NCI-H2081 treated with DMSO at 0.1 percent for 48 hours (cell line): Measurements from ENCODE around the gene MCRS1.
"Not testable (repeated sequence)": the region's sequence is repeated elsewhere in the genome, so short reads cannot be mapped to it uniquely, and the experiment has no call there.

Experiments used
- DNase-seq: peaks from one replicate; lab custom pipeline; 2025; lab: John Stamatoyannopoulos, UW

Gene MCRS1

DNA sequence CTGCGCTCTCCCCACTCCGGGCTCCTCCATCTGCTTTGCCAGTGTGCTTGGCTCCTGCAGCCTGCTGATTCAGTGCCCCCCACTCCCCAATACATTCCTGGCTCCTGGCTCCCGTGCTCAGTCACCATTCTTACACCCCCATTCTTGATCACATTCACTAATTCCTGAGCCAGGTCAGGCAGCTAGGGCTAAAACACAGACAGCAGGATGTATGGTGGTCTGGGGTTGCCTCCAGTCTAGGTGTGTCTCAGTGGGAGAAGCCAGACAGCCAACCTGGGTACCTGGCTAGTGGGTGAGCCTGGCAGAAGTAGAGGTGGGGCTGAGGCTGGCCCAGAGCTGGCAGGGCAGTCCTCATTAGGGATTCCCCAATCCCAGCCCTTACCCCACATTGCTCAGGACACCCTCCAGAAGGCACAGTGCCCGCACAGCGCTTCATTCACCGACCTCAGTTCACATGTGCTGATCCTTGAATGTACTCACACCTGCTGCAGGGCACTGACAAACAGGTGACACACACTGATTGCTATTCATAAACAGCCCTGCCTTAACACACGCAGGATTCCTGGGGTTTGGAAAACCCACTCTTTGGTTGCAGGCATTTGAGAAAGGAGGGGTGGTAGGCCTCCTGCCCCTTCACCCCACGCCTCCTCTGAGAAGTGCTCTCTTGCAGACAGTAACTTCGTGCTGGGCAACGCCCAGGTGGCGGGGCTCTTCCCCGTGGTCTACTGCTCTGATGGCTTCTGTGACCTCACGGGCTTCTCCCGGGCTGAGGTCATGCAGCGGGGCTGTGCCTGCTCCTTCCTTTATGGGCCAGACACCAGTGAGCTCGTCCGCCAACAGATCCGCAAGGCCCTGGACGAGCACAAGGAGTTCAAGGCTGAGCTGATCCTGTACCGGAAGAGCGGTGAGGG lies 27.5 kb downstream of the MCRS1 start:
- DNase-seq, result no peak

DNA sequence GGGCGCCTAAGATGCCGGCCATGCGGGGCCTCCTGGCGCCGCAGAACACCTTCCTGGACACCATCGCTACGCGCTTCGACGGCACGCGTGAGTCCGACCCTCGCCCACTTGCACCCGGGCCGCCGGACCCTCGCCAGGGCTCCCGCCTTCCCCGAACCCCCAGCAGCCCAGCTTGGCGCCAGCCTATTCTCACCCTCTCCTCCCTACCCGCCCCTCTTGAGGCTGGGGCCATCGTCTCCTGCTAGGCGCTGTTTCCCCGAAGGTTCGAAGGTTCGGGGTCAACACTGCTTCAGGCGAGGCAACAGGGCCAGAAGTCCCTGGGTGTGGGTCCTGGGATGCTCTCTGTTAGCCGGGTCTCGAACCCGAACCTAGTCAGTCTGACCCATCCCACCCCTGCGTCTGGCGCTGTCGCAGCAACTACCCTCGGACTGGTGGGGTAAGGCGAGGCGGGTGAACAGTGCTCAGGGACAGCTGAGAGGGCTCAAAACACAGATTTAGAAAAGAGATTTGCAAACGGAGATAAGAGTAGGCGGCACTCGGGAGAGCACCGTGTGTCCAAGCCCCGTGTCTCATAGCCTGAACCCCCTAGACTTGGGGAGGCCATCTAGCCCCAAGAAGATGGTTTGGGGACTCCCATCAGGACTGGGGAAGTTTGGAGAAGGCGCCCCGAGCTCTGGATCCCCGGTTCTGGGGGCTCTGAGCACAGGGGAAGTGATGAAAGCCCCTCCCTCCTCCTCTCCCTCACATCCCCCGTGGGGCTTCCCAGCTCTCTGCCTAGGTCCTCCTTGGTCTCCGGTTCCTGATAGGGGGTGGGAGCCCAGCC lies 28.3 kb downstream of the MCRS1 start:
- DNase-seq, result no peak

DNA sequence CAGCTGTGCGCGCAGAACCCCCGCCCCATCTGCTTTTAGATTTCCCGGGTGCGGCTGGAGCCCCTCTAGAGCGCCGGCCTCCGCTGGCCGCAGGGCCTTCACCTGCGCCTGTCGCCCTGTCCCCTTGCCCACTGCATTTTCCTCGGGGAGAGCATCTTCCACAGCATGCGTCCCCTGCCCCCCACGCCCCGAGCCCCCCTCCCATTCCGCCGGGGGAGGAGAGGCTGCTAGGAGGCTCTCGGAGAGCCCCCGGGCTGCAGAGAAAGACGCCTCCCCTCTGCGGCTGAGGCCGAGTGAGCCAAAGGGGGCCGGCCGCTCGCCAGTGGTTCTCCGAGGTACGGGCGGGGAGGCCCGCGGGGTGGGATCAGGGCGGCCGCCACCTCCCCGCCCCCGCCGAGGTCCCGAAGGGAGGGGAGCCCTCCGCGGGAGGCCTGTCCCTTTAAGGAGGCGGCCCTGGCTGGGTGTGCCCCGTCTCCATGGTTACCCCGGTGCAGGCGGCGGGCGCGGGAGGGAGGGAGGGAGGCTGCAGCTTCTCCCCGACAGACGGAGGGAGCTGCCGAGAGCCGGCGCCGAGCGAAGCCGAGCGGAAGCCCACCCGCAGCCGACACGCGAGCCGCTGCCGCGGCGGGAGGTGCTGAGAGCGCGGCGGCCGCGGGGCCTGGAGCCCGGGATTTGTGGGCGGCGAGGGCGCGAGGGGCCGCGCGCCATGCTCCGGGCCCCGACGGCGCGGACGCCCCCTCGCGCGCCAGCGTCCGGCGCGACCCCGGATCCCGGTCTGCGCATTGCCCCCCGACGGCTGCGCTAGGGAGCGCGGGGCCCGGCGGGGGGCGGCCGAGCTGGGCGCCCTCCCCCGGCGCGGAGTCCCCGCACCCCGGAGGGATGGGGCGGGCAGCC lies 29.2 kb downstream of the MCRS1 start, which contains the start of gene KCNH3:
KCNH3 (plus strand) TSS at position 521 of the 894 bp plus-strand sequence. CDS start 387 bp downstream, outside the sequence.
- DNase-seq, result no peak

DNA sequence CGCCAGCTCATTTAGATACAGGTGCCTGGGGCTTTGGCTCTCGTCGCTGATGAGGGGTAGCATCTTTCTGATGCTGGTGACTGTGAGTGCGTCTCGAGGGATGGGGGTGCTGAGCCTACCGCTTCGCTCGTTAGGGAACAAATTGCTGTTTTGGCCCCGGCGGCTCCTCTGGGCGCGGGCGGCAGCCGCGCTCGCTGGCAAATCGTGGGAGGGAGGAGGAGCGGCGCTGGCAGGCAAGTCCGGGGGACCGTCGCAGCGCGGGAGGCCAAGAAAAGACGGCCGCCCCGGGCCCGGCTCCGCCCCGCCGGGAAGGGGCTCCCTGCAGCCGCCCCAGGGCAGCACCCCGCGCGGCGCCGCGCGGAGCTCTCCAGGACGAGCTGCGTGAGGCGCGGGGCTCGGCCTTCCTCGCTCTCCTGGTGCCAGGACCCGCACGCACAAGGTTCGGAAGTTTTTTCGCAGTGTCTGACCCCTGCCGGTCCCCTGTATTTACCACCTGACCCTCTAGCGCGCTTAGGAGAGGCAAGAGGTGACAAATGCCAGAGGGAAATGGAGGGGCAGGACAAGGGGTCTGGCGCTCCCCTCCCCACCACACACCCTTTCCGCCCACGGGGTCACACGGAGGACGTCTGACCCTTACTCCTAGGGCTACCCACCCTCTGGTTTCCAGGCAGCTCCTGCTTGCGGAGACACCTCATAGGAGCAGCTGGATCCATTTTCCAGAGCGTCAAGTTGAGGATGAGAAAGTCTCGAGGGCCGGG lies 30.0 kb downstream of the MCRS1 start:
- no peak for DNase-seq

DNA sequence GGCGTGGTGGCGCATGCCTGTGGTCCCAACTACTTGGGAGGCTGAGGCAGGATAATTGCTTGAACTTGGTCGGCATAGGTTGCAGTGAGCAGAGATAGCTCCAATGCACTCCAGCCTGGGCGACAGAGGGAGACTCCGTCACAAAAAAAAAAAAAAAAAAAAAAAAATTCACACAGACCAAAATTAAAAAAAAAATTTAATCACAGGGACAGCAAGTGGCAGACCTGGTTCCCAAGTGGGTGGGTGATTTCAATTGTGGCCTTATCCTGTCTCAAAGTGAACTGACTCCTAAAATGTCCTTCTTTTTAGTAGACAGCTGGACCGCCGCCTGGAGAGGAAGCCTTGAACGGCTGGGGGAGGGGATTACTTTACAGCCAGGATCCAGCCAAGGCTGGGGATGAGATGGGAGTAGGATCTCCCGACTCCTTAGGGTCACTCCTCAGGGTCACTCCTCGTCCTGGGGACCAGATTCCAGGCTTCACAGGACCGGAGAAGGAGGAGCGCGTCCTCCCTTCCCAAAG lies 30.7 kb downstream of the MCRS1 start:
- no peak for DNase-seq

DNA sequence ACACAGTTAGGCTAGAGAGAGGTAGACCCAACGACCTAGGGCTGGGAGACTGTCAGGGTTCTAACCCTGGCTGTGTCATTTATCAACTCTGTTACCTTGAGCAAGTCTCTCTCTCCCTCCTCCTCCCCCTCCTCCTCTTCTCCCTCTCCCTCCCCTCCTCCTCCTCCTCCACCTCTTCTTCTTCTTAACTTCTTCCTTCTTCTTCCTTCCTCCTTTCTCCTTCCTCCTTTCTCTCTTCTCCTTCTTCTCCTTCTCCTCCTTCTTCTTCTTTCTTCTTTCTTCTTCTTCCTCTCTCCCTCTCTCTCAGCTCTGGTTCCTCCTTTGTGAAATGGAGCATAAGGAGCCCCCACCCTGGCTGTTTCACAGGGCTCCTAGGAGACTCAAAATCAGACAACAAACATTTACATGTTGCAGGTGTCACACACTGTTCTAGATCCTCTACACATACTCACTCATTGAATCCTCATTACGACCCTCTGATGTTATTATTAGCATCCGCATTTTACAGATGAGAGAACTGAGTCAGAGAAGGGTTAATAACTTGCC lies 31.3 kb downstream of the MCRS1 start:
- DNase-seq, result no peak

DNA sequence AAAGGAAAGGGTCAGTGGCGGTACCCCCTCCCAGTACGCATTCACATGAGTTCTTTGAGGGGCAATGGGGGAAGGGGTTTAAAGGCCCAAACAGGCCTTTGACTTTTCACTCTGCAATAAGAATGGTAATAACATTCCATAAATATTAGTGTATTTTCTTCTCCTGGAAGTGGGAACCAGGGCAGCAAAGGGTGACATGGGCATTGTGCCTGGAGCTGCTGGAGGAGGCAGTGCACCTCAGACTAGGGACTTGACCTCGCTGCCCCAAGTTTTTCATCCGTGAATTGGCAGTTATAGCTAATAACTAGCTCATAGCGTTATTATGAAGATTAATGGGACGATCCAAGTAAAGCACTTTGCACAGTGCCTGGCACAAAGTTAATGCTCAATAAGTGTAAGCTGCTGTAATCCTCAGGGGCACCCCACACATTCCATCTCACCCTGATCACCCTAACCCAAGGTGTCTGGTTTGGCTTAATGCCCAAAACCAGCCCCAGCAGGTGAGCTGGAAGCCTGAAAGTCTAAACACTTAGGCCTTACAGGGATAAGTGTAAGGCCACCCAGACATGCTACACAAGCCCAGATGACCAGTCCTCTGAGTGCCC lies 31.9 kb downstream of the MCRS1 start:
- no peak for DNase-seq

DNA sequence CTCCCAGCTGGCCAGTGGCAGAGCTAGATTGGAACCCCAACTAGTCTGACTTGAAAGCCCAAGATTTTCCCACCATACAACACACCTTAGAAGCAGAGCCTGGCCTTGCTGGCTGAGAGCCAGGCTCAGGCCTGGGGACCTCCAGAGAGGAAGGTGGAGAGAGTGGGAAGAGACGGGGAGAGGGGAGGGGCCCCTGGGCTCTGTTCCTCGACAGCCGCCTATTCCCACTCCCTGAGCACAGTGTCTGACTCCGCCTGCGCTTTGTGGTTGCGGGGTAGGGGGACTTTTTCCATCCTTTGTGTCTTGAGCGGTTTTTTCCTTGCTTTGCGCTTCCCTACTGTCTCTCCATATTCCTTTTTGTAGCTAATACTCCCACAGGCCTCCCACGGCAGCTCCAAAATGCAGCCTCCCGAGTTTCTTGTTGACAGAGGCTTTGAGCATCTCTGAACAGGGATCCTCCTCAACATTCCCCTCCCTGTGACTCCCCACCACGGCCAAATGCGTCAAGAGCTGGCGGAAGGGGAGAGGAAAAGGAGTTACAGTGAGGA lies 33.1 kb downstream of the MCRS1 start:
- DNase-seq, result no peak

DNA sequence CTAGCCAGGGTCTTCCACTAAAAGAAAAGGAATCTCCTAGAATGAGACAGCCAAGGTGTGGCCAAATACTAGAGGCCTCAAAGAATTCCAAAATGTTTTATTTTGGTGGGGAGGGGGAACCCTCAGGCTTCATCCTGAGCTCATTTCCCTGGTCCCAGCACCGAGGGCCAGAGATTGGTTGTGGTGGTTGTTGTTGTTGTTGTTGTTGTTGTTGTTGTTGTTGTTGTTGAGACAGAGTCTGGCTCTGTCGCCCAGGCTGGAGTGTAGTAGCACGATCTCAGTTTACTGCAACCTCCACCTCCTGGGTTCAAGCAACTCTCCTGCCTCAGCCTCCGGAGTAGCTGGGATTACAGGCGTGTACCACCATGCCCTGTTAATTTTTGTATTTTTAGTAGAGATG lies 33.8 kb downstream of the MCRS1 start:
- not testable (repeated sequence) for DNase-seq

DNA sequence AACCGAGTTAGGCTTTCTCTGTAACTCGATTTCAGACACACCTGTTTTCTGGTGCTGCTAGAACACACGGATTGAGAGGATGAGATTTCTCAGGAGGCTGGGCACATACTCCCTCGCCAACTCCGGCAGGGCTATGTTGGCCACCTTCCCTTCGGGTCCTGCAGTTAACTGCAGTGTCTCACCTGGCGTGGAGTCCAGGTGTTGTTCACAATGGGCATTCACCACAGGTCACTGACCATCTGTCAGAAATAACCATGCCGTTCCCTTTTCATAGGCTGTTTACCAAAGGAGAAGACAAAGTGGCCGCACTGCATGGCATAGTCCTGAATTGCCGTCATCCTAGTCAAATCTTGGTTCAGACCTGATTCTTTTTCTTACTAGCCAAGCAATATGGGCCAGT lies 34.6 kb downstream of the MCRS1 start:
- no peak for DNase-seq

DNA sequence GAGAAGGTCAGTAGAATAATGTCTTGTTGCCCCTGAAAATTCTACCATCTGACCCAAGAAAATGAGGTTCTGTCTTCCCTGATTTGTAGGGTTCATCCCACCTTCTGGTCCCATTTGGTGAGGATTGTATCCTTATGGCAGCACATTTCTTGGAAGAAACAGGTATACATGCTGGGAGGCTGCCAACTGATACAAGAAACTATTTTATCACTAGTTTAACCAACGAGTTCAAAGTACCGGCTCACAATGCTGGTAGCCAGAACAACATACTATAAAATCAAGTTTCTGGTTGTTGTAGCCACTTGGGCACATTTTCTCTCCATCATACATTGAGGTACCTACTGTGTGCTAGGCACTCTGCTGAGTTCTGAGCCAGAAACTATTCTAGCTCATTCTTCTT lies 36.2 kb downstream of the MCRS1 start:
- DNase-seq, result no peak

DNA sequence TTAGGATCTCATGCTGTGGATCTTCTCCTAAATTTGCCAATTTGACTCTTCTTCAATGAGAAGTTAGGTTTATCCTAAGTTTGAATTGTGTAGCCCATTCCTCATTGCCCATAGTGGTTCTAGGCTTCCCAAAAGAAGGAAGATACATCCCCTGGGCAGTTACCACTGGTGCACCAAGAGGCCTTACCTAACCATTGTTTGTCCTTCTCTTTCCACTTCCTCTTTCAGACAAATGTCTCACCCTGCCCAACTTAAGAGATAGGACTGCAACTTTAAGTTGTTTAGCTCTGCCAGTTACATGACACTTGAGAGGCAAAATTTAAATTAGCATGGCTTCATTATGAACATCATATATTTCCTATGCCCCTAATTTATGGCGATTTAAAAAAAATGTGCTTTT lies 38.5 kb downstream of the MCRS1 start:
- DNase-seq, result no peak

DNA sequence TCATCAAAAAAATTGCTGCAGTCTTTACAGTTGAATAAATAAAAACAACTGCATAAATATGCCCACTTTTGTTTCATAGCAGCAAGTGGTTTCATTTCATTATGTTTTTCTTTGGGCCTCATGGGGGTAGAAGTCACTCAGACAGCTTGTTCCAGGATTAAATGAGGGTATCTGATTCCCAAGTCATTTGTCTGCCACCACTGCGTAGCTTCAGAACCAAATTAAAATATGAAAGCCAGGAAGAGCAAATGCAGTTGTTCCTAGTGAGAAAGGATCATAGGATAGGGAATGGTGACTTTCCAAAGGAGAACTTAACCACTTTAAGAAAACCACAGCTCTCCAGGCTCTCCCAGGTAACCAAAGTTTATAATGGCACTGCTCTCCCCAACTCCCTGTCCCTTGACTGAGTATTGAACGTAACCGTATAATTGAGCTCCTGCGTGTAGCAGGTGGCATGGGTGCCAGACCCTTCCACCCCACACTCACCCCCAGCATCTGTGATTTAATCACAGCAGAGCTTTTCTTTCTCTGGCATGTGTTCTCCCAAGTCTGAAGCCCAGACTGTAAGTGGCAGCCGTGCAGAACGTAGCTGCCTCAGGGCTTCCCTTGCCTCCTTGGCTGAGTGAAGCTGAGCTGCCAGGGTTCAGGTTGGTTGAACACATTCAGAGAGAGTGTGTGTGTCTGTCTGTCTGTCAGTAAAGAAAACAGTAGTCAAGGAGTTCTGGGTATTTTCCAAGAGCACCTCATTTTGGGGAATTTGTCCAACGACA lies 40.4 kb downstream of the MCRS1 start:
- DNase-seq, result no peak

DNA sequence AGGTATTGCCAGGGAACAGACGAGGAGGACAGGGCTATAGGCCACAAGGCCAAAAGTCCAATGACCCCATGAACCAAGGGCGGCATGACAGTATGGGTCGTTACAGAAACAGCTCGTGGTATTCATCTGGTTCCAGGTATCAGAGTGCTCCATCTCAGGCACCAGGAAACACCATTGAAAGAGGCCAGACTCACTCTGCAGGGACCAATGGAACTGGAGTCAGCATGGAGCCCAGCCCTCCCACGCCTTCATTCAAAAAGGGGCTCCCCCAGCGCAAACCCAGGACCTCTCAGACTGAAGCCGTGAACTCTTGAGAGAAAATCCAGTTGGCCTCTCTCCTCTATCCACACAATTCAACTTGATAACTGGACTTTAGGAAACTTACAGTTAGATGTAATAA lies 42.0 kb downstream of the MCRS1 start:
- no peak for DNase-seq

DNA sequence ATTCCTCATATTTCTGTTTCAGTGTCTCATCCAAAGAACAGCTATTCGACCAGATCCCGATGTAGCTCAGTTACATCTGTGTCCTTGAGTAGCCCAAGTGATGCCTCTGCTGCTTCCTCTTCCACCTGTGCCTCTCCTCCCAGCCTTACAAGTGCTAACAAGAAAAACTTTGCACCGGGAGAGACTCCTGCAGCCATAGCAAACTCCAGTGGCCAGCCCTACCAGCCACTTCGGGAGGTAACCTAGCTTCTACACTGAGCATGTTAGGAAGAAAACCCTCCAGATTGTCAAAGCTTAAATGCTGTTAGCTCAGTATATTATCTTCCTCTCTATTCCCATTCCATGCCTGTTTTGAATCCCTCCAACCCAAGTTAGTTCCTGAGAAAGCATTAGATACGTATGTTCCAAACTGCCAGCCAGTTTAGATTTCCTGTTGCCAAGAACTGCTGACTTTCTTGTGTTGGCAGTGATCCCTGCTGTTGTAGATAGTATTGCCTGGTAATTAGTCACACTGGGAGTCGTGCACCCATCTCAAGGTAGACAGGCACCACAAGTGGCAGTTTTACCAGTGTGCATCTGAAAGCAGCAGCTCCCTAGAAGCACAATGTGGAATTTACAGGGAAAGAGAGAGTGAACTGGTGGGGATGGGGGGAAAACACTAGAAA lies 43.1 kb downstream of the MCRS1 start:
- DNase-seq, result no peak

DNA sequence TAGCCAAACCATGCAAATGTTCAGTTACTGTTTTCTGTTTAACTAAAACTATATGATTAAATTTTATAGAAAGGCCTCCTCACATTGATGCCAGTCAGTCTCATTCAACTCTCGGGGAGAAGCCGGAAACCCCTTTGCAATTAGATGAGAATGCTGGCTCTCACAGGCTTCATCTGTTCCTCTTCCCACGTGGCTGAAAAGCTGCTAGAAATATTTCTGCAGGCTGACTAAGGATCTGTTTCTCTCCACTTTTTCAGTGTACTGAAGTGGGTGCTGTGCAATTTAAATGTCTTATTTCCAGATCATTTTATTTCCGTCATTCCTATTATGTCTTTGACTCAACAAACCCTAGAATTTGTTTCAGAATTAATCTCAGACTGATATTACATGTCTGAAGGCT lies 46.6 kb downstream of the MCRS1 start:
- no peak for DNase-seq

DNA sequence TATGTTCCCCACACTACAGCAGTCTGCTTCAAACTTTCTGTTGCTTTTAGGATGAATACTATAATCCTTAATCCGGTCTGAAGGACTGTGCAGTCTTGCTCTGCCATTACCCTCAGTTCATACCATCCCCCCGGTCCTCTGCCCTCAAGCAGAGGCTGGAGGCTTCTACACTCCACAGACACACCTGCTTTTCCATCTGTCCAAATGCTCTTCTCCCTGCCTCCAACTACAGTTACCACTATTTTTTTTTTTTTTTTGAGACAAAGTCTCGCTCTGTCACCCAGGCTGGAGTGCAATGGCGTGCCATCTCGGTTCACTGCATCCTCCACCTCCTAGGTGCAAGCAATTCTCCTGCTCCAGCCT lies 48.4 kb downstream of the MCRS1 start:
- no peak for DNase-seq

DNA sequence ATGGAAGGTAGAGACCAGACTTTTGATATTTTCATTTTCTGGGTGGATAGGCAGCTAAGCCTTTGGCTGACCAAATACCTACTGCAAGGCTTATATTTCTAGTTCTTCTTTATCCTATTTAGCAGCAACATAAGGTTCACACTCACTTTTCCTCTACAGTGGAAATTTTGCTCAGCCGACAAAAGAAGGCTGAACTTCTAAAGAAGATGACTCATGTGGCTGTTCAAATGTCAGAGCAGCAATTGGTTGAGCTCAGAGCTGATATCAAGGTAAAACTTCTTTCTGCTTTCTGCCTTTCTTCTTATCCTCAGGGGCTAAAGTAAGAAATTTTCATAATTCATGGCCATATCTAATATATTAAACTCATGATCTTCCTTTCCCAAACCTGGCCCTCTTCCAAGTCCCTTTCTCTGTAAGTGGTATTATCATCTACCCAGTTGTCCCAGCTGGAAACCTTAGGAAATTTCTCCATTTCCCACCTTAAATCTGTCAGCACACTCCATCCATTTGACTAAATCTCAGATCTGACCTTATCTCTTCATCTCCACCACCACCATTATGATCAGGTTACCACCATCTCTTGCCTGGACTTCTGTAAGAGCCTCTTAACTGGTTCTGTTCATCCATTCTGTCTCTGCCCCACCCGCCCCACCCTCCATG lies 48.9 kb downstream of the MCRS1 start:
- DNase-seq, result no peak
